ENCODE data around the gene EGFLAM. TPM values are rescaled to one million over a fixed set of nuclear protein-coding genes. Genes with fewer than 3 reads are reported as not detected.
A peak's percentile ranks its signal among the peaks of the same experiment; 100 is the strongest.

The EGFLAM gene
- total RNA-seq, 2 donors from 2014 or later = not detected

DNA sequence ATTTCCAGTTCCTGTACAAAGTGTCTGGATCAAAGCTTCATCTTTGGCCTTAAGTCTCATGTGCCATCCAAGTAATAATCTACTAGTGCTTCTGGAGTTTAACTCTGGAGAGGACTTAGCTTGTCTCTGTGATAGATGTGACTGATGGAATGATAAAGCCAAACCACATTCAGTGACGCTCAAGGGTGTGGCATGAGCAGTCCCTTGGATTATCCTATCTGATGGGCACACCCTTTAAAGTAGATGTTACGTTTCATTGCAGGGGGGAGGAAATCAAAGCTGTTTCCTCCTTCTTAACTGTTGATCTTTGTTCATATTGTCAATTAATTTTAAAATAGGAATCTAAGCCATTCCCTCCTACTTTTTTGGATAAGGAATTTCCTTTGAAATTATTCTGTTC lies 8.5 kb upstream of the EGFLAM start:
- H3K36me3 Mint-ChIP-seq (ENCODE audit: low read depth) = peaks cover 2% of the 10 kb centered on the region
- ATAC-seq = no peak
- H3K4me3 Mint-ChIP-seq = no peak overlapping the region
- no peaks in the 10 kb centered on the region for H3K4me1 Mint-ChIP-seq
- peaks cover 24% of the 10 kb centered on the region for H3K27me3 Mint-ChIP-seq
- H3K27ac Mint-ChIP-seq = no peak overlapping the region
- DNase-seq = no peak
- H3K9me3 ChIP-seq (ENCODE audit: control insufficient read depth, low read length, poor library complexity, severe bottlenecking) = no peaks in the 10 kb centered on the region

DNA sequence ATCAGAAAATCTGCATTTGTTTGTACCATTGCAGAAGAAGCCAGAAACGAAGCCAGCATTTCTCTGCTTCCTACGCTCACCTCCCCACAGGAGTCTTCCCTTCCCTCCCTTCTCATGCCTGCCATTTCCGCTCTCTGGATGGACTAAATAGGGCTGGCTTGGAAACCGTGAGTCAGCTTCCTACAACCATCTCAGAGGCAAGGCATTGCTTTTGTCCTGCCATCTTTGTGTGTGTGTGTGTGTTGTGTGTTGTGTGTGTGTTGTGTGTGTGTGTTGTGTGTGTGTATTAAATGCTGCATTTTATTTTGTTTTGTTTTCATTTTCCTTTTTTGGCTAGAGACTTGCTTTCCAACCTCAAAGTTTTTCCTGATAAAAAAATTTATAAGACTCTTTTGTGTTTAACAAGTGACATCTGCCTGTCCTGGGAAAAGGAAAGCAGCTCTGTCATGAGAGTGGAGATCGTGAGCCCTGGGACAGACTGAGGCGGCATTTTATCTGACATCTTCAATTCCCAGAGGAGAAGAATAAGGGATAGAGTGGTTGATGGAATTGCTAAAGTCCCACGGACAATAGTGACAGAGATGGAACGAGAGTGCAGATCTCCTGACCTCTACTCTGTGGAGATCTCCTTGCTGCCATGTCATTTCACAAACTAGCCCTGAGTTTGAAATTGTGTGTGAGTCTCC lies 7.5 kb upstream of the EGFLAM start:
- Mint-ChIP-seq H3K27me3 (peaks cover 32% of the 10 kb centered on the region), H3K4me3 (no peak overlapping the region), H3K27ac (no peak overlapping the region), H3K36me3 (ENCODE audit: low read depth) (no peaks in the 10 kb centered on the region), H3K4me1 (no peaks in the 10 kb centered on the region)
- ATAC-seq (no peak), DNase-seq (no peak)
- H3K9me3 ChIP-seq (ENCODE audit: control insufficient read depth, low read length, poor library complexity, severe bottlenecking) = no peaks in the 10 kb centered on the region

GRCh38 chr5:38253759-38254158 lies 4.6 kb upstream of the EGFLAM start:
- ATAC-seq (no peak), DNase-seq (no peak)
- H3K9me3 ChIP-seq (ENCODE audit: control insufficient read depth, low read length, poor library complexity, severe bottlenecking) = no peaks in the 10 kb centered on the region
- Mint-ChIP-seq H3K27me3 (peaks cover 52% of the 10 kb centered on the region), H3K4me1 (peaks cover under 1% of the 10 kb centered on the region), H3K4me3 (no peak overlapping the region), H3K36me3 (ENCODE audit: low read depth) (peaks cover 4% of the 10 kb centered on the region), H3K27ac (no peak overlapping the region)

GRCh38 chr5:38257308-38258041 lies 884 bp upstream of the EGFLAM start:
- ATAC-seq (no peak), DNase-seq (no peak)
- Mint-ChIP-seq H3K4me3 (peak overlapping the region; percentile 7), H3K27ac (no peak overlapping the region), H3K36me3 (ENCODE audit: low read depth) (peaks cover 4% of the 10 kb centered on the region), H3K4me1 (peaks cover 6% of the 10 kb centered on the region), H3K27me3 (peaks cover 81% of the 10 kb centered on the region)
- no peaks in the 10 kb centered on the region for H3K9me3 ChIP-seq (ENCODE audit: control insufficient read depth, low read length, poor library complexity, severe bottlenecking)

DNA sequence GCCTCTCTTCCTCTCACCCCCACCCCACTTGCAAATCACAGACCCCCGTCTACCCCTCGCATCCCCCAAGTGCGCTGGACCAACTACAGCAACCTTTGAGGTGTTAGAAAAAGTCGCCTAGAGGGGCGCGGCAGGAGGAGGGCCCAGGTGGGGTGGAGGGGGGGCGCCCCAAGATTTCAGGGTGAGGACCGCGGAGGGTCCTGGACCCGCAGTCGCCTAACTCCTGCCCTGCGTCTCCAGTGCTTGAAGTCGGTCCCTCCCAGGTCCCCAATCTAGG lies 379 bp upstream of the EGFLAM start:
- peaks cover 6% of the 10 kb centered on the region for H3K4me1 Mint-ChIP-seq

DNA sequence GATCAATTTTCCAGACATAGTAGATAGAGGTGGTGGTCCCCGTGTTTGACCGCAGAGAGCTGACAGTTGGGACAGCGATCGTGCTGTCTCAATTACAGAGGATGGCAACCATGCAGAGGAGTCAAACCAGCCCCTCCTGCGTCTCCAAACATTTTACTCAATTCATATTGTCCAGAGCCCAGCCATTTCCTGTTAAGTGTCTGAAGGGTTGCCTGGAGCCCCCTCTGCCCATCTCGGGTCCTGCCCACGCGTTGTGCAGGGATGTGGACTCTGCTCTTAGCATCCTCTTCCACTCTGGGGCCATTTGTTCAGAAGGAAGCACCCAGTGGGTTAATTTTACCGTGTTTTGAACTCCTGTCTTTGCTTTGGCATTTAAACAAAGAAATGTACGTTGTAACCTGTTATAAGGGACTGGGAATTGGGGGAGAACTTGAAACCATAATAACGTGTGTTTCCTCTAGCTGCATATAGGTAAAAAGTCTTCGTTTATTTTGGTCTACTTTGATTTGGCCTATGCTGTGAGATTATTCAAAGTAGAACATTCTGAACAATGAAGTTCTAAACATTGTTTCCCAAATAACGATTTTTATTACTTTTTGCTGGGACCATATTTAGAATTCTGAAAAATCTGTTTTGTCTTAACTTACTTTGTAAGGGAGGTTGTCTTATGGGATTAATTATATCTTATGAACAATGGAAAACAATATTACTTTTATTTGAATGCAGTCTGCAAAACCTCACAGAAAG lies 876 bp downstream of the EGFLAM start:
- DNase-seq = no peak
- Mint-ChIP-seq H3K27ac (no peak overlapping the region), H3K4me3 (peak overlapping the region; percentile 39), H3K4me1 (peaks cover 6% of the 10 kb centered on the region), H3K36me3 (ENCODE audit: low read depth) (peaks cover 4% of the 10 kb centered on the region), H3K27me3 (peaks cover 90% of the 10 kb centered on the region)
- no peak for ATAC-seq
- H3K9me3 ChIP-seq (ENCODE audit: control insufficient read depth, low read length, poor library complexity, severe bottlenecking) = no peaks in the 10 kb centered on the region

More for the DNA sequence above, 379 bp upstream of the EGFLAM start:
- H3K9me3 ChIP-seq (ENCODE audit: control insufficient read depth, low read length, poor library complexity, severe bottlenecking) = no peaks in the 10 kb centered on the region
- ATAC-seq (no peak), DNase-seq (no peak)
- Mint-ChIP-seq H3K4me3 (peak overlapping the region; percentile 28), H3K27ac (no peak overlapping the region), H3K36me3 (ENCODE audit: low read depth) (peaks cover 4% of the 10 kb centered on the region), H3K27me3 (peaks cover 79% of the 10 kb centered on the region)

GRCh38 chr5:38259809-38260160 lies 1.4 kb downstream of the EGFLAM start:
- DNase-seq (no peak), ATAC-seq (no peak)
- Mint-ChIP-seq H3K4me1 (peaks cover 6% of the 10 kb centered on the region), H3K4me3 (peak overlapping the region; percentile 39), H3K27me3 (peaks cover 90% of the 10 kb centered on the region), H3K36me3 (ENCODE audit: low read depth) (peaks cover 4% of the 10 kb centered on the region), H3K27ac (no peak overlapping the region)
- H3K9me3 ChIP-seq (ENCODE audit: control insufficient read depth, low read length, poor library complexity, severe bottlenecking) = no peaks in the 10 kb centered on the region

DNA sequence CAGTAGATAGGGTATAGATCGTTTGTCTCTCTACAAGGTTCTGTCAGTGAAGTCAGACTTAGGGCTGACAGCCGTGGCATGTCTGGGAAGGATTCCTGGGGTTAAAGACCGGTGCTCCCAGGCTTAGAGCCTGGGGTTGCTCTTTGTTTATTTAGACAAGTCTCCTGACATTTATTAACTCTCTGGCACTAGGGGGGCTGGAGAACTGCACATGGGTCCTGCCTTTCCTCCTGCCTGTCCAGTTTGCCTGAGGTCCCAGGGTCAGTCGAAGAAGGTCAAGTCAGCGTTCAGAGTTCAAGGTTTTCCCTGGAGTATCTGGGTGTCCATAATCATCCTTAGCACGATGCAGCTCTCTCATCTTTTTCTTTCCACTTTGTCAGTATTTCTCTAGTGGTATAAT lies 5.6 kb downstream of the EGFLAM start:
- no peaks in the 10 kb centered on the region for H3K9me3 ChIP-seq (ENCODE audit: control insufficient read depth, low read length, poor library complexity, severe bottlenecking)
- H3K4me1 Mint-ChIP-seq = peaks cover 4% of the 10 kb centered on the region
- H3K27ac Mint-ChIP-seq = no peak overlapping the region
- H3K4me3 Mint-ChIP-seq = no peak overlapping the region
- peaks cover 79% of the 10 kb centered on the region for H3K27me3 Mint-ChIP-seq
- ATAC-seq (no peak), DNase-seq (no peak)
- no peaks in the 10 kb centered on the region for H3K36me3 Mint-ChIP-seq (ENCODE audit: low read depth)

DNA sequence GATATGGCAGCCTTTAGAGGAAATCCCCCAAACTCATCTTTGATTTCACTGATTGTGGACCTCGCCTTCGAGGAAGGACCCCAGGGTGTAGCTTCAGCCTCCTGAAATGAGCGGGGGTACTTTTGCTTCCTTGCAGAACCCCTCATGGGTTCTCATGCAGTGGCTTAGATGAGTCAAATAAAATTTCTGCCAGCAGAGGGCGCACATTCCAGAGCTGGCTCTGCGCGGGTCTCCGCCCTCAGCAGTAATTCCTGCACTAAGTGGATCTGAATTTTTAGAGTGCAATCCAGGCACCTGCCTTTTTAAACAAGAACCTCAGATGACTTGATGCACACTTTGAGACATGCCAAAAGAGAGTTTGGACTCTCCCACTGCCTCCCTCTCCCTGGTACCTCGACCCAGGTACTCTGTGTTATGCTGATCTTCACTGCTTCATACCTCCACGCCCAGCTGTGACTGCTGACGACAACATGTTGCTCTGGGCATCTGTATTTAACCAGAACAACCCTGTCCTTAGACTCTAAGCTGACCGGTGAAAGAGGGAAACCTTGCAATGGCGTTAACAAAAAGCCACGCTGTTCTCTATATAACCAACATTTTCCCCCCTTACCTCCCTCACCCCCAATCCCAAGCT lies 7.3 kb downstream of the EGFLAM start:
- H3K4me3 Mint-ChIP-seq = no peak overlapping the region
- no peak for ATAC-seq
- peak in 1 of 3 donors; percentile 25 for DNase-seq
- H3K4me1 Mint-ChIP-seq = no peaks in the 10 kb centered on the region
- H3K27ac Mint-ChIP-seq = no peak overlapping the region
- H3K9me3 ChIP-seq (ENCODE audit: control insufficient read depth, low read length, poor library complexity, severe bottlenecking) = no peaks in the 10 kb centered on the region
- peaks cover 65% of the 10 kb centered on the region for H3K27me3 Mint-ChIP-seq
- H3K36me3 Mint-ChIP-seq (ENCODE audit: low read depth) = no peaks in the 10 kb centered on the region

DNA sequence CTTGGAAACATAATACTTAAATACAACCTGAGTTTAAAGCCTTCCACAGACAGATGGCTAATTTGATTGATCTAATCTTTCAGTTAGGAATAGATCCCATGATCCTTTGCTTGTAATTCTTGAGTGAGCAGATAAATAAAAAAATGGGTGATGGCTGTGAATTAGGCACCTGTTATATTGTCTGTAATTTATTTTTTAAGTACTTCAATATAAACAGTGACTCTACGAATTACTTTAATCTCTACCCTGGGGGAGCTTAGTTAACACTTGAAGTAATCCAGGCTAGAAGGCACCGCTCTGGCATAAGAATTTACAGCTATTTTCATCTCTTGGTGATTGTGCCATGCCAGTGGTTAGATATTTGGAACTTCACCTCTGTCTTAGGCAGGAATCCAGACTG lies 9.0 kb downstream of the EGFLAM start:
- no peaks in the 10 kb centered on the region for H3K9me3 ChIP-seq (ENCODE audit: control insufficient read depth, low read length, poor library complexity, severe bottlenecking)
- no peak for DNase-seq
- Mint-ChIP-seq H3K36me3 (ENCODE audit: low read depth) (no peaks in the 10 kb centered on the region), H3K4me3 (no peak overlapping the region), H3K4me1 (no peaks in the 10 kb centered on the region), H3K27ac (no peak overlapping the region), H3K27me3 (peaks cover 49% of the 10 kb centered on the region)
- ATAC-seq = no peak

- H3K36me3 Mint-ChIP-seq (ENCODE audit: low read depth) = no peaks in the 10 kb centered on the region
- no peaks in the 10 kb centered on the region for H3K9me3 ChIP-seq (ENCODE audit: control insufficient read depth, low read length, poor library complexity, severe bottlenecking)
- H3K27ac Mint-ChIP-seq = no peak overlapping the region
- H3K4me1 Mint-ChIP-seq = no peaks in the 10 kb centered on the region
- H3K27me3 Mint-ChIP-seq = no peaks in the 10 kb centered on the region
- ATAC-seq = no peak
- DNase-seq = no peak
- no peak overlapping the region for H3K4me3 Mint-ChIP-seq
These were observed 15.3 kb downstream of the EGFLAM start for GRCh38 chr5:38273626-38274025.

- ATAC-seq (no peak), DNase-seq (no peak)
These were observed 16.0 kb downstream of the EGFLAM start for GRCh38 chr5:38274370-38274769.

GRCh38 chr5:38284384-38284783 lies 26.0 kb downstream of the EGFLAM start:
- no peak for ATAC-seq
- H3K4me1 Mint-ChIP-seq = no peaks in the 10 kb centered on the region
- DNase-seq = no peak
- H3K4me3 Mint-ChIP-seq = no peak overlapping the region
- H3K36me3 Mint-ChIP-seq (ENCODE audit: low read depth) = no peaks in the 10 kb centered on the region
- H3K27ac Mint-ChIP-seq = no peak overlapping the region
- H3K9me3 ChIP-seq (ENCODE audit: control insufficient read depth, low read length, poor library complexity, severe bottlenecking) = no peaks in the 10 kb centered on the region
- H3K27me3 Mint-ChIP-seq = peaks cover 5% of the 10 kb centered on the region

More at GRCh38 chr5:38274370-38274769, 16.0 kb downstream of the EGFLAM start:
- Mint-ChIP-seq H3K27me3 (no peaks in the 10 kb centered on the region), H3K4me3 (no peak overlapping the region), H3K27ac (no peak overlapping the region), H3K36me3 (ENCODE audit: low read depth) (no peaks in the 10 kb centered on the region), H3K4me1 (no peaks in the 10 kb centered on the region)
- no peaks in the 10 kb centered on the region for H3K9me3 ChIP-seq (ENCODE audit: control insufficient read depth, low read length, poor library complexity, severe bottlenecking)

Measured in T-helper 17 cell (primary cell).